ENCODE measurements around the gene CFAP46.
A peak's percentile ranks its signal among the peaks of the same experiment; 100 is the strongest.
"Not testable (repeated sequence)": the region's sequence is repeated elsewhere in the genome, so short reads cannot be mapped to it uniquely, and the experiment has no call there.

CFAP46 gene

GRCh38 chr10:132957131-132957530 lies 14.8 kb upstream of the CFAP46 start:
- WGBS (ENCODE audit: insufficient coverage), result 96% methylated on average over 8 of the region's 10 CpGs
- H3K36me3 ChIP-seq (ENCODE audit: control insufficient read depth in 4 of 4, insufficient read depth in 4 of 4, low read length in 3 of 4), result no peaks in the 10 kb centered on the region
- ChIA-PET POLR2A (no interaction called here), CTCF (no interaction called here)
- H3K4me3 ChIP-seq (ENCODE audit: control insufficient read depth in 1 of 7, extremely low read depth in 1 of 7, insufficient read depth in 4 of 7, low read depth in 2 of 7, low read length in 6 of 7), result no peak overlapping the region
- peaks cover 0 to 16% (median 9%) of the 10 kb centered on the region in 5 experiments for H3K27me3 ChIP-seq (replicated peaks in 2 of 5; ENCODE audit: control insufficient read depth in 4 of 5, insufficient read depth in 5 of 5, low read length in 4 of 5)
- H3K27ac ChIP-seq (ENCODE audit: insufficient read depth in 1 of 2, low read depth in 1 of 2, low read length in 2 of 2, poor library complexity in 1 of 2, severe bottlenecking in 2 of 2), result no peak overlapping the region
- H3K4me1 ChIP-seq (ENCODE audit: control extremely low read depth in 1 of 4, control insufficient read depth in 4 of 4, insufficient read depth in 4 of 4, low read length in 3 of 4), result peaks cover 0 to 8% (median 3%) of the 10 kb centered on the region in 4 experiments
- DNase-seq, result no peak
- H3K9me3 ChIP-seq (ENCODE audit: control extremely low read depth in 1 of 5, control insufficient read depth in 4 of 5, insufficient read depth in 2 of 5, low read depth in 1 of 5, low read length in 4 of 5), result no peaks in the 10 kb centered on the region

- peaks cover 0 to 25% (median 12%) of the 10 kb centered on the region in 5 experiments for H3K27me3 ChIP-seq (replicated peaks in 2 of 5; ENCODE audit: control insufficient read depth in 4 of 5, insufficient read depth in 5 of 5, low read length in 4 of 5)
- CTCF ChIA-PET, result interaction anchor here (0.5 kb wide), 1 partner anchor 24 kb away, joined by 3 read pairs; no protein-coding TSS in a partner anchor
- WGBS (ENCODE audit: insufficient coverage), result 100% methylated on average over 1 of the region's 4 CpGs
- H3K27ac ChIP-seq (ENCODE audit: insufficient read depth in 1 of 2, low read depth in 1 of 2, low read length in 2 of 2, poor library complexity in 1 of 2, severe bottlenecking in 2 of 2); DNase-seq; POLR2A ChIA-PET; H3K9me3 ChIP-seq (ENCODE audit: control extremely low read depth in 1 of 5, control insufficient read depth in 4 of 5, insufficient read depth in 2 of 5, low read depth in 1 of 5, low read length in 4 of 5); H3K4me1 ChIP-seq (ENCODE audit: control extremely low read depth in 1 of 4, control insufficient read depth in 4 of 4, insufficient read depth in 4 of 4, low read length in 3 of 4); H3K4me3 ChIP-seq (ENCODE audit: control insufficient read depth in 1 of 7, extremely low read depth in 1 of 7, insufficient read depth in 4 of 7, low read depth in 2 of 7, low read length in 6 of 7); H3K36me3 ChIP-seq (ENCODE audit: control insufficient read depth in 4 of 4, insufficient read depth in 4 of 4, low read length in 3 of 4): not testable (repeated sequence)
These were observed 13.9 kb upstream of the CFAP46 start for GRCh38 chr10:132956259-132956658.

GRCh38 chr10:132955479-132955878 lies 13.1 kb upstream of the CFAP46 start:
- ChIA-PET POLR2A (no interaction called here), CTCF (no interaction called here)
- peaks cover 0 to 6% (median 0%) of the 10 kb centered on the region in 4 experiments for H3K4me1 ChIP-seq (ENCODE audit: control extremely low read depth in 1 of 4, control insufficient read depth in 4 of 4, insufficient read depth in 4 of 4, low read length in 3 of 4)
- no peak overlapping the region for H3K27ac ChIP-seq (ENCODE audit: insufficient read depth in 1 of 2, low read depth in 1 of 2, low read length in 2 of 2, poor library complexity in 1 of 2, severe bottlenecking in 2 of 2)
- peaks cover 0 to 31% (median 15%) of the 10 kb centered on the region in 5 experiments for H3K27me3 ChIP-seq (replicated peaks in 2 of 5; ENCODE audit: control insufficient read depth in 4 of 5, insufficient read depth in 5 of 5, low read length in 4 of 5)
- WGBS (ENCODE audit: insufficient coverage), result 95% methylated on average over 7 of the region's 11 CpGs
- no peak overlapping the region for H3K4me3 ChIP-seq (ENCODE audit: control insufficient read depth in 1 of 7, extremely low read depth in 1 of 7, insufficient read depth in 4 of 7, low read depth in 2 of 7, low read length in 6 of 7)
- no peak for DNase-seq
- no peaks in the 10 kb centered on the region for H3K9me3 ChIP-seq (ENCODE audit: control extremely low read depth in 1 of 5, control insufficient read depth in 4 of 5, insufficient read depth in 2 of 5, low read depth in 1 of 5, low read length in 4 of 5)
- no peaks in the 10 kb centered on the region for H3K36me3 ChIP-seq (ENCODE audit: control insufficient read depth in 4 of 4, insufficient read depth in 4 of 4, low read length in 3 of 4)

- DNase-seq, result no peak
- H3K4me3 ChIP-seq (ENCODE audit: control insufficient read depth in 1 of 7, extremely low read depth in 1 of 7, insufficient read depth in 4 of 7, low read depth in 2 of 7, low read length in 6 of 7), result no peak overlapping the region
- WGBS (ENCODE audit: insufficient coverage), result 96% methylated on average over 3 of the region's 5 CpGs
- peaks cover 0 to 38% (median 17%) of the 10 kb centered on the region in 5 experiments for H3K27me3 ChIP-seq (replicated peaks in 2 of 5; ENCODE audit: control insufficient read depth in 4 of 5, insufficient read depth in 5 of 5, low read length in 4 of 5)
- H3K36me3 ChIP-seq (ENCODE audit: control insufficient read depth in 4 of 4, insufficient read depth in 4 of 4, low read length in 3 of 4), result no peaks in the 10 kb centered on the region
- ChIA-PET POLR2A (no interaction called here), CTCF (no interaction called here)
- peaks cover 0 to 6% (median 0%) of the 10 kb centered on the region in 4 experiments for H3K4me1 ChIP-seq (ENCODE audit: control extremely low read depth in 1 of 4, control insufficient read depth in 4 of 4, insufficient read depth in 4 of 4, low read length in 3 of 4)
- no peak overlapping the region for H3K27ac ChIP-seq (ENCODE audit: insufficient read depth in 1 of 2, low read depth in 1 of 2, low read length in 2 of 2, poor library complexity in 1 of 2, severe bottlenecking in 2 of 2)
- no peaks in the 10 kb centered on the region for H3K9me3 ChIP-seq (ENCODE audit: control extremely low read depth in 1 of 5, control insufficient read depth in 4 of 5, insufficient read depth in 2 of 5, low read depth in 1 of 5, low read length in 4 of 5)
These were observed 11.1 kb upstream of the CFAP46 start for GRCh38 chr10:132953428-132953827.

GRCh38 chr10:132951926-132952325 lies 9.6 kb upstream of the CFAP46 start:
- POLR2A ChIA-PET, result no interaction called here
- 57% methylated on average over 10 of the region's 12 CpGs for WGBS (ENCODE audit: insufficient coverage)
- H3K27ac ChIP-seq (ENCODE audit: insufficient read depth in 1 of 2, low read depth in 1 of 2, low read length in 2 of 2, poor library complexity in 1 of 2, severe bottlenecking in 2 of 2), result no peak overlapping the region

GRCh38 chr10:132948351-132948750 lies 6.0 kb upstream of the CFAP46 start:
- CTCF ChIA-PET, result interaction anchor here (0.9 kb wide), 1 partner anchor 10 kb away, joined by 5 read pairs; no protein-coding TSS in a partner anchor
- Histone ChIP-seq H3K4me3 (ENCODE audit: control insufficient read depth in 1 of 7, extremely low read depth in 1 of 7, insufficient read depth in 4 of 7, low read depth in 2 of 7, low read length in 6 of 7) (no peak overlapping the region), H3K4me1 (ENCODE audit: control extremely low read depth in 1 of 4, control insufficient read depth in 4 of 4, insufficient read depth in 4 of 4, low read length in 3 of 4) (peaks cover 0 to 6% (median 0%) of the 10 kb centered on the region in 4 experiments), H3K27me3 (replicated peaks in 2 of 5; ENCODE audit: control insufficient read depth in 4 of 5, insufficient read depth in 5 of 5, low read length in 4 of 5) (peaks cover 0 to 58% (median 14%) of the 10 kb centered on the region in 5 experiments), H3K27ac (ENCODE audit: insufficient read depth in 1 of 2, low read depth in 1 of 2, low read length in 2 of 2, poor library complexity in 1 of 2, severe bottlenecking in 2 of 2) (no peak overlapping the region), H3K9me3 (ENCODE audit: control extremely low read depth in 1 of 5, control insufficient read depth in 4 of 5, insufficient read depth in 2 of 5, low read depth in 1 of 5, low read length in 4 of 5) (no peaks in the 10 kb centered on the region), H3K36me3 (ENCODE audit: control insufficient read depth in 4 of 4, insufficient read depth in 4 of 4, low read length in 3 of 4) (no peaks in the 10 kb centered on the region)
- POLR2A ChIA-PET, result no interaction called here
- WGBS (ENCODE audit: insufficient coverage), result 84% methylated on average over 9 of the region's 10 CpGs
- no peak for DNase-seq

More at GRCh38 chr10:132951926-132952325, 9.6 kb upstream of the CFAP46 start:
- Histone ChIP-seq H3K9me3 (ENCODE audit: control extremely low read depth in 1 of 5, control insufficient read depth in 4 of 5, insufficient read depth in 2 of 5, low read depth in 1 of 5, low read length in 4 of 5) (no peaks in the 10 kb centered on the region), H3K36me3 (ENCODE audit: control insufficient read depth in 4 of 4, insufficient read depth in 4 of 4, low read length in 3 of 4) (no peaks in the 10 kb centered on the region), H3K4me3 (ENCODE audit: control insufficient read depth in 1 of 7, extremely low read depth in 1 of 7, insufficient read depth in 4 of 7, low read depth in 2 of 7, low read length in 6 of 7) (no peak overlapping the region), H3K27me3 (replicated peaks in 2 of 5; ENCODE audit: control insufficient read depth in 4 of 5, insufficient read depth in 5 of 5, low read length in 4 of 5) (peaks cover 0 to 43% (median 17%) of the 10 kb centered on the region in 5 experiments), H3K4me1 (ENCODE audit: control extremely low read depth in 1 of 4, control insufficient read depth in 4 of 4, insufficient read depth in 4 of 4, low read length in 3 of 4) (peaks cover 0 to 6% (median 0%) of the 10 kb centered on the region in 4 experiments)
- peak in 1 of 3 donors; percentile 28 for DNase-seq
- CTCF ChIA-PET, result no interaction called here

- 87% methylated on average over 5 of the region's 6 CpGs for WGBS (ENCODE audit: insufficient coverage)
- POLR2A ChIA-PET, result no interaction called here
- no peaks in the 10 kb centered on the region for H3K9me3 ChIP-seq (ENCODE audit: control extremely low read depth in 1 of 5, control insufficient read depth in 4 of 5, insufficient read depth in 2 of 5, low read depth in 1 of 5, low read length in 4 of 5)
- no peaks in the 10 kb centered on the region for H3K36me3 ChIP-seq (ENCODE audit: control insufficient read depth in 4 of 4, insufficient read depth in 4 of 4, low read length in 3 of 4)
- no peak overlapping the region for H3K27ac ChIP-seq (ENCODE audit: insufficient read depth in 1 of 2, low read depth in 1 of 2, low read length in 2 of 2, poor library complexity in 1 of 2, severe bottlenecking in 2 of 2)
- peaks cover 0 to 7% (median under 1%) of the 10 kb centered on the region in 4 experiments for H3K4me1 ChIP-seq (ENCODE audit: control extremely low read depth in 1 of 4, control insufficient read depth in 4 of 4, insufficient read depth in 4 of 4, low read length in 3 of 4)
- no peak for DNase-seq
- peaks cover 0 to 59% (median 13%) of the 10 kb centered on the region in 5 experiments for H3K27me3 ChIP-seq (replicated peaks in 2 of 5; ENCODE audit: control insufficient read depth in 4 of 5, insufficient read depth in 5 of 5, low read length in 4 of 5)
- no peak overlapping the region for H3K4me3 ChIP-seq (ENCODE audit: control insufficient read depth in 1 of 7, extremely low read depth in 1 of 7, insufficient read depth in 4 of 7, low read depth in 2 of 7, low read length in 6 of 7)
- CTCF ChIA-PET, result interaction anchor here (0.9 to 1.3 kb wide), 2 partner anchors 10 to 33 kb away, joined by 3 to 5 read pairs; no protein-coding TSS in a partner anchor
These were observed 5.5 kb upstream of the CFAP46 start for GRCh38 chr10:132947843-132948242.

Measured in common myeloid progenitor, CD34-positive (primary cell).